HG03039 (cell line): ENCODE data around the gene LARGE1.

ENCODE experiments used
- ATAC-seq: cut with Tn5 transposase; IDR thresholded peaks from one replicate; pipeline ENCODE4 v1.9.1; 2021; ENCODE audit warnings: mild to moderate bottlenecking, moderate library complexity; ENCODE audit not compliant: unreplicated experiment

The LARGE1 gene

DNA sequence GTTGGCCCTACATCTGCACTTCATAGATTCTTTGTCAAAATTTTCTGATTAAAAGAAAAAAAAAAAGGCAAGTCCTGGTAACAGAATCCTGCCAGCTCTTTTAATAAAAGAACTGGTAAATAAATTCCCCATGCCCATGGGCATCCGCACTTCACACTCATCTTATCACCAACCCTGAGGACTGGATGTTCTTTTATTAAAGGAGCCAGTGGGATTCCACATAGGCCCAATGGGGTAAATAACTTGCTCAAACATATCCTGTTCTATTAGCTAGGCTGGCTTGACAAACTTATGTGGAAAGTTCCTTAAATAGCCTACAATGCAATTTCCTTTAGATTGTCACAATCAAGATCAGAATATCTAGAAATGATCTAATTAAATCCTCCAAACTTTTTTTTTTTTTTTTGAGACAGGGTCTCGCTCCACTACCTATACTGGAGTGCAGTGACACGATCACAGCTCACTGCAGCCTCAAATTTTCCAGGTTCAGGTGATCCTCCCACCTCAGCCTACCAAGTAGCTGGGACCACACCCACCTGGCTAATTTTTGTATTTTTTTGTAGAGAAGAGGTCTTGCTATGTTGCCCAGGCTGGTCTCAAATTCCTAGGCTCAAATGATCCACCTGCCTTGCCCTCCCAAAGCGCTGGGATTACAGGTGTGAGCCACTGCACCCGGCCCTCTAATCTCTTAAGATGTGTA is 380.9 kb downstream of the LARGE1 start:
- ATAC-seq, result no peak

DNA sequence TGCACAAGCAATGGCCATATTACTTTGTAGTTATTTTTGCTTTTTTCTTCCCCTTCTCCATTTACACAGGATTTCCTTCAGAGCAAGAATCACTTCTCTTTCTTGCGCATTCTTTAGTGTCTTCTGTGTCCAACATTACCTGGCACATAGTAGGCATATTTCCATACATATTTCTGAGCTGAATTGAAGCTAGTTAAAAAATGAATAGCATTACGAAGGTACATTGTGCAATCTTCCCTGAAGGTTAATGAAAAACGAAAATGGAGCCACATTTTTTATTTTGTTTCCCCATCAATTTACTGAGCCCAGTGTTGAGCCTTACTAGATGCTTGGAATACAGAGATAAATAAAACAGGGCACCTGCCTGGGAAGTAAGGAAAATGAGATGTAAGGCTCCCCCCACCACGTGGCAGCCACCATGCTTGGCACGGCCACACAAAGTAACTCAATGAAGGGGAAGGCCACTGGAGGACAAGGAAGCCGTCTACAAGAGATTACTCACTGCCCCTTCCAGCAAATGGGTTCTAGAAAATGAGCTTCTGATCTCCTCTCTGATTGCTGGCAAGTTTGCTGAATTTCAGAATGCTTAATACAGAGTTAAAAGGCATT is 381.9 kb downstream of the LARGE1 start:
- no peak for ATAC-seq

DNA sequence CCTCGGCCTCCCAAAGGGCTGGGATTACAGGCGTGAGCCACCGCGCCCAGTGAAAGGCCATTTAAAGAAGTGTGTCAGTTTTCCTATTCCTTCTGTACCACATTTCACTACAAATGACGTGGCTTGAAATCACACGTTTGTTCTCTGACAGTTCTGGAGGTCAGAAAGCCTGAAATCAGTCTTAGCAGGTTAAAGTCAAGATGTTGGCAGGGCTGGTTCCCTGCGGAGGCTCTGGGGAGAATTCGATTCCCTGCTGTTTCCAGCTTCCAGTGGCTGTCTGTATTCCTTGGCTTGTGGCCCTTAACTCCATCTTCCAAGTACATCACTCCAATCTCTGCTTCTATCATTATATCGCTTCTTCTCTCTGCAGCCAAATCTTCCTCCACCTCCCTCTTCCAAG is 383.2 kb downstream of the LARGE1 start:
- ATAC-seq, result no peak

DNA sequence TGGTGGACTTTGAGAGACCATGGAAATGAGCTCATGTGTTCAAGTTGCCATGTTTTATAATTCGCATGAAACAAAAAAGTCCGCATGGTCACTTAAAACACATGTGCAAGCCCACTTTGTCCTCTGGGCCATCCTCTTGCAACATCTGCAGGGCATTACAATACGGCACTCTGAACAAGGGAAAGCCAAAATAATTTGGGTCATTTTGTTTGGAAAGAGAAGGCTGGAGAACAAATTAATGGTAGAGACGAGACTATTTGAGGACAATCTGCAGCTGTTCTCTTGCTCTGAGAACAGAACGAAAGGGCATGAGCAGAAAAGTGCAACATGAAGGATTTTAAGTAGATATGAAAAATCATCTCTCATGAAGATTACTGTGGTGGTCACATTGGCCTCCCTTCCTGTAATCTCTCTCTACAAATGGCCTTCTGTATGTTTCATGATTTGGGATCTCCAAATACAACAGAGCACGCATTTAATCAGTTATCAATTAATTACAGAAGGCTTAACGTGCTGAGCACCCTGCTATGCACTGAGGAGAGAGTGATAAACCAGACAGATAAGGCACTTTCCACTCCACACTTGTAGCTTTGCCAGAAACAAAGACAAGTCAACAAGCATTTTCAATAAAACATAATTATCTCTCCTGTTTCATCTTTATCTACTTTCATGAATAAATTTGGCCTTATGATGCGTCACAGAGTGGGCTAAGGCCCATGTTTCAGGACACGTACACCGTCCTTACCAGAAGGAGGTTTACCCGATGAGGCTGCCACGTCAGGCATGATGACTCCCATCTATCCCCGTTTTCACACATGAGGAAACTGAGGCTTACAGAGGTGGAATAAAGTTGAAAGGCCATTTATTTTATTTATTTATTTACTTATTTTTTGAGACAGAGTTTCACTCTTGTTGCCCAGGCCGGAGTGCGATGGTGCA is 384.1 kb downstream of the LARGE1 start:
- ATAC-seq, result no peak

DNA sequence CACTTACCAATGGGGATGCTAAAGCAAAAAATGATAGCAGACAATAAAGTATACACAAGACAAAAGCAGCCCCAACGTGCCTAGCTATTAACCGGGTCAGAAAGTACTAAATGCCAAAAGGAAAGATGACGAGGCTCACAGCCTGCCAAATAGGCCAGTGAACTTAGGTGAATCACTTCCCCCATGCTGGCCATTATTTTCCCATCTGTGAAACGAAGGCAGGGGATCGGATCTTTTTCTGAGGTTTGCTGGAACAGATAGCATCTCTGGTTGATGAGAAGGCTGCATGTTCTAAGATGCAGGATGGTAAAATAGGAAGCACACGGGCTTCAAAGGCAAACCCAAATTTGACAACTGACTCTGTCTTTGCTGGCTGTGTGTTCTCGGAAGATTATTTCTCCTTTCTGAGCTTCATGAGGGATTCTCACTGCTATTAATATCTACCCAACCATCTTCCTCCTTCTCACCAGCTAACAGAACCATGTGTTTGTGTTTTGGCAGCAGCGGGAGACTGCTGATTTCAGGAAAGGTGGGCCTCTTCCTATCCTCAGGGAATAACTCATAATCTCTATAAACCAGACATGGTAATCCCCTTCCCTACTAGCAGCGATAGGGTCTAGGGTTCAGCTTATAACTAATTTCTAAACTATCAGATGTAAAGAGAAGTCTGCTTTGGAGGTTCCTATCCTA is 390.7 kb downstream of the LARGE1 start:
- no peak for ATAC-seq

DNA sequence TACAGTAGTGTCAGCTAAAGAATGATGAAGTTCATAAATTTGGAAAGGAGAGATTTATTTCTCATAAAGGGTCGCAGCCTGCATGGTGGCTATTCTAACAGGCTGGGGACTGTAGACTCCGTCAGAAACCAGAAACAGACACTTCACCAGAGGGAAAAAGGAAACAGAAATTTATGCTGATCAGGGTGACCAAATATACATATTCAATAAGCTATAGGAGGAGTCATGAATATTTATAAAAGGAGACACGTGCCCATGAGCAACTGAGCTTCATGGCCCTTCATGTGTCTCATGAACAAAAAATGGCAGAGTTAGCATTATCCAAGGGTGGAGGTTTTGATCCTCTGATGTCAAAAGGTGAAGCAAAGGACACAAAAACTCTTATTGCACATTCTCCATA is 392.1 kb downstream of the LARGE1 start:
- ATAC-seq, result no peak

DNA sequence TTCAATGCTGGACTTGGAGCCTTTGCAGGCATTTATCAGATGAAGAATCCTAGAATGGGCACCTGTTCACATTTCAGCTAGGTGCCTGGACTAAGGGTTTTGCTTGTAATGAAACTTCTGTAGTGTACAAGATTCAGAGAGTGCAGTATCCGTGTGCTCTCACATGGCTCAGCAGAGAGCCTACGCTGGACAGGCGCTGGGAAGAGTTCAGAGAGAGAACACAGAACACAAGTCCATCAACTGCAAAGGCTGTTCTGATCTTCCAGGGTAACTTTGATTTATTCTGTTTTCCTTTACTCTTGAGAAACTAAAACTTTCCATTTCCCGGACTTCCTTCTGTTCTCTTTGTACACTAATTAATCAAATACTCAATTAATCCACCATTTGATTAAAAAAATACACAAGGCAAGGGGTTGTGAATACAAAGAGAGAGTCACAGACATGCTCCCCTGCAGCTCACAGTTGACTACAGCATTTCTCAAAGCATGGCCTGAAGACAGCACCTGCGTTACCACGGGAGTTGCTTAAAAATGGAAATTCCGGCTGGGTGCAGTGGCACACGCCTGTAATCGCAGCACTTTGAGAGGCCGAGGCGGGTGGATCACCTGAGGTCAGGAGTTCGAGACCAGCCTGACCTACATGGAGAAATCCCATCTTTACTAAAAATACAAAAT is 393.7 kb downstream of the LARGE1 start:
- ATAC-seq, result no peak

DNA sequence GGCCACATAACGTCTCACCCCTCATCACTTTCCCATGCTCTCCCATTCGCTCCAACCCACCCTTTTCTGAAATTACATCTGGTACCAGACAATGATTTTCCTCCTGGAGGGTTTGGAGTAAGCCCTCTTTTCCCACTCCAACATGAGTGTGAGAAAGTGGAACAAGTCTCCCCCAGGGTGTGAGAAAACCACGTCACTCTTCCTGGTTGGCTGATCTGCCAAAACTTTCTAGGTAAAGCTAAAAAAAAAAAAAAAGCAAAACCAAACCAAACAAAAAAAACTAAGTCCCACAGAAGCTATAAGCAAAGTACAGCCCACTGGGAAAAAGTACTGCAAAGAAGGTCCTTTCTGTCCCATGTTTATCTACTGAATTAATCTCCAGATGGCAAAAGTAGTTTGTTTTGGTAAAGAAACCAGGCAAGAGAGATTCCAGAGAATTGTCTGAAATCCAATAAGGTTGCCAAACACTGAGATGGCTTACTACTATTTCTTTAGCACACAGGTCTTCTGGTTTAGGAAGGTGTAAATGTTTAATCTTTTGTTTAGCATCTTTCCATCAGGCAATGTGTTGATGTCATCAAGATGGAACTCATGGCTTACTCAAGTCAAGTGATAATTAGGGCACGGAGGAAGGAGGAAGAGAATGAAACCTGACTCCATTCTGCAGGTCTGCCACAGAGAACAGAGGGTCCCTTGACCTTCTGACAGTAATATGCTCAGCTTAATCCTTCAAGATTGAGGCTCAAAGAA is 395.6 kb downstream of the LARGE1 start:
- no peak for ATAC-seq

DNA sequence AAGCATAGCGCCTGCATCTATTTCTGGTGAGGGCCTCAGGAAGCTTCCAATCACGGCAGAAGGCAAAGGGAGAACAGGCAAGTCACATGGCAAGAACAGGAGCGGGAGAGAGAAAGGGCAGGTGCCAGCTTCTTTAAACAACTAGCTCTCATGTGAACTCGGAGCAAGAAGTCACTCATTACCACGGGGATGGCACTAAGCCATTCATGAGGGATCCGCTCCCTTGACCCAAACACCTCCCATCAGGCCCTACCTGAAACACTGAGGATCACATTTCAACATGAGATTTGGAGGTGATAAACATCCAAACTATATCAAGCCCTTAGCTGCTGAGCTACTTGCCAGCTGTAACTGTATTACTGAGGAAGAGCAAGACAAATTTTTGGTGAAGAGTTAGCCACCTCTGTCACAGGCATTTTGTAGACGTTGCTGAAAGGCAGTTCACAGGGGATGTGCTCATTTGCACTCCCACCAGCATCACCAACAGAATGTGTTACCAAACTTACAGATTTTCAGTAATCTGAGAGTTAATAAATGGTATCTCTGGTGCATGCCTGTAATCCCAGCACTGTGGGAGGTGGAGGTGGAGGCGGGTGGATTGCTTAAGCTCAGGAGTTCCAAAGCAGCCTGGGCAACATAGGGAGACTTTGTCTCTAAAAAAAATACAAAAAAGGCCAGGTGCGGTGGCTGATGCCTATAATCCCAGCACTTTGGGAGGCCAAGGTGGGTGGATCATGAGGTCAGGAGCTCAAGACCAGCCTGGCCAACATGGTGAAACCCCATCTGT is 398.2 kb downstream of the LARGE1 start:
- no peak for ATAC-seq

DNA sequence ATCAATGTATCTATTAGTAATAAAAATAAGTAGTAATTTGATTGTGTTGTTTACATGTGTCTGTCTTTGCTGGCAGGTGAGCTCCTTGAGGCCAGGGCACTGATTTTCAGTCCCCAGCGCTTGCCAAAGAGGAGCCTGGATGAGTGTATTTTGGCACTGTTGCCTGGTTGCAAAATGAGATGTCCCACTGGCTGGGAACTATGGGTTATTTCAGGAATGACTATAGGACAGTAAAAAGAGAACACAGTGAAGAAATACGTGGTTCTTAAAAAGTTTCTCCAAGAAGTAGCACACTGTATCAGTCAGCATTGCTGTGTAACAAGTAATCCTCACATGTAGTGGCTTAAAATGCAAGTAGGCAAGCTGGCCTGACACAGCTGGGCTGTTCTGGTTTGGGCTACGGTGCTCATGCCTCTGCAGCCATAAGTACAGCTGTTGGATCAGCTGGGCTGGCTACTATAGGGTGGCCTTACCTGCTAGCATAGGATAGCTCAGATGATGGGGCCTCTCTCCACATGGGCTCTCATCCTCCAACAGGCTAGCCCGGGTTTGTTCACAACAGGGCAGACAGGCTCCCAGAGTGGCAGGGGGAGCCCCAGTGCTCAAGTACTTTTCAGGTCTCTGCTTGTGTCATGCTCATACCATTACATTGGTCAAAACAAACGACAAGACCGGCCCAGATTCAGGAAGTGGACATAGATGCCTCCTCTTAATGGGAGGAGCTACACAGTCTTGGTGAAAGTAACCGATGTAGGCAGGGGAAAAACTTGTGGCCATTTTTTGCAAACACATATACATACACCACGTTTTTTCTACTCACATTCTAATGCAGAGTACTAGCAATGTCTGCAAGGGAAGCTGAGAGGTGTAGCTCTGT is 399.1 kb downstream of the LARGE1 start:
- ATAC-seq, result no peak

DNA sequence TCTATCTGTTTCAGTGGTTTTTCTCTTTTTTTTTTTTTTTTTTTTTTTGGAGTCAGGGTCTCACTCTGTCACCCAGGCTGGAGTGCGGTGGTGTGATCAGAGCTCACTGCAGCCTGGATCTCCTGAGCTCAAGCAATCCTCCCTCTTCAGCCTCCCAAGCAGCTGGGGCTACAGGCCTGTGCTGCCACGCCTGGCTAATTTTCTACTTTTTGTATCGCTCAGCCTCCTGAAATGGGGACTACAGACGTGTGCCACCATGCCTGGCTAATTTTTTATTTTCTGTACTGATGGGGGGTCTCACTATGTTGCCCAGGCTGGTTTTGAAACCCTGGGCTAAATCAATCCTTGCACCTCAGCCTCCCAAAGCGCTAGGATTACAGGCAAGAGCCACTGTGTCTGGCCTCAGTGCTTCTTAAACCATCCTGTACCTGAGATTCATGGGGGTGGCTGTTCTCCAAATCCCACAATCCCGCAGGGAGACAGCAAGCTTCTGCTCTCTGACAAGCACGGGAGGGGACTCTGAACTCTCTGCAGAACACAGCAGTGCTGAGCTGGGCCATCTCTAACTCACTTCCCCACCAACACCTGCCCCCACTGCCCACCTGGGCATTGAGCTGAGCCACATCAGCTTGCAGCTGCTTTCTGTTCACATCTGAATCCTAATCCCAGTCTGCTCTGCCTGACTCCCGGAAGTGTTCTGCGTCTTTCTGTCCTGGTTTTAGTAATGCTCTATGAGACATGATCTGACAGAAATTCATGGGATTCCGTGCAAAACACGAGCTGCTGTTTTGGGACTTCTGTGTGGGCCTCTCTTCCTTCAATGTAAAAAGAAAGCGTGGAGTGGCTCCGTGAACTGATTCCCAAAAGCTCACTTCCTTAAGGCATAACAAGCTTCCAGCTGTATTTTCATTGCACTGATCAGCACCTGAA is 400.0 kb downstream of the LARGE1 start:
- ATAC-seq, result no peak

DNA sequence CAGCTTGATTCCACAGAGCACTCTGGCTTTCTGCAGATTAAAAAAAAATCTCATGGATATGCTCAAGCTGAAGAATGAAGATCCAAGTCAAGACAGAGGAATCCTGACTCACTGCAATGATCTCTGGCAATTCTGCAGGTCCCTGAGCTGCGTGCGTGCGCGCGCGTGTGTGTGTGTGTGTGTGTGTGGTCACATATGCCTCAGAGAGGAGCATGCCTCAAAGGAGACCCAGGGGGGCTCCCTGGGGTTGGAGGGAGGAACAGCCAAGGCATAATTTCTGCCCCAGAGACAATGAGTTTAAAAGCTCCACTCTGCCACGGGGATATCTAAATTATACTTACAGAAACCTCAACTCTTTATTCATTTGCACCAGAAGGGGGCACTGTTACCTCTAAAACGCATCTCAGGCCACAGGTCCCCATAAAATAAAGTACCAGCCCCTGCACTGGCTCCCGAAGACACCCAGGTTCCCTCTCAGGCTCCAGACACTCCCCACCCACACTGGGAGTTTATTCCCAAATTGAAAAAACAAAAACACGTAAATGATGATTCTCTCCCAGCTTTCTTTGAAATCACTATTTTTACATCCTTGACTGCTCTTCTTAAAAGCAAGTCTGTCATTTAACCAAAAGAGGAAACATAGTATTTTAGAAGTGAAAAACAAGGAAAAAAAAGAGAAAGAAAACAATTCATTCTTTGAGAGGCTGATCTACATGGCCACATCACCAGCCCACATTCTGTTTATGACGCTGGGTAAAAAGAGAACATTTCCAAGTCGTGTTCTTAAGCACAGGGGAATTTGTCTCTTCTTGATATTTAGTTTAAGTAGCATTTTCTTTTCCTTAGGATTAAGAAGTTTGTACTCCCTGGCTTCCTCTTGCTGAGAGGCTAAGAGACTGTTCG is 401.0 kb downstream of the LARGE1 start:
- no peak for ATAC-seq

DNA sequence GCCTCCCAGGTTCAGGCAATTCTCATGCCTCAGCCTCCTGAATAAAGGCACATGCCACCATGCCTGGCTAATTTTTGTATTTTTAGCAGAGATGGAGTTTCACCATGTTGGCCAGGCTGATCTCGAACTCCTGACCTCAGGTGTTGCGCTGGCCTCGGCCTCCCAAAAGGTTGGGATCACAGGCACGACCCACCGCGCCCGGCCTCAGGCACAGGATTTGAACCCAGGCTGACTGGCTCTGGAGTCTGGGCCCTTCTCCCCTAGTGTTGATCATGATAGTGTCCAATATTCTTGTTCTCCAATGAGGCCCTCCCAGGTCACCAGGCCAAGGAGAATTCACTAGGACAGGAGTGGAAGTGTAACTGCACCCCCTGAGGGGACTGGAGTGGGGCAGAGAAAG is 401.9 kb downstream of the LARGE1 start:
- no peak for ATAC-seq

DNA sequence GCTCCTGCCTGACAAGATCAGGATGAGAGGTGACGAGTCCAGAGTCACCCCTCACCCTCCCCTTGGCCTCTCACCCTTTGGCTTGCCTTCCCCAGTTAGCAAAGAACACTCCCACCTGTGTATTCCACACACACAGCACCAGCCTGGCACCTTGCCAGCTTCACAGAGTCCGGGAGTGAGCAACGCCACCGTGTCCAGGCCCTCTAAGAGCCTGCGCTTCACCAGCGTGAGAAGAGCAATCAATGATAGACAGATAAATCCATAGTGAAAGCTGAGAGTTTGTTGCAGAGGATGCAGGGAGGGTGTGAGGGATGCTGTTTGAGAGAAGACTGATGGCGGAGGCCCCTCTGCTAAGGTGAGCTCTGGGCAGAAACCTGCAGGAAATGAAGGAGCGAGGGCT is 404.5 kb downstream of the LARGE1 start:
- no peak for ATAC-seq

DNA sequence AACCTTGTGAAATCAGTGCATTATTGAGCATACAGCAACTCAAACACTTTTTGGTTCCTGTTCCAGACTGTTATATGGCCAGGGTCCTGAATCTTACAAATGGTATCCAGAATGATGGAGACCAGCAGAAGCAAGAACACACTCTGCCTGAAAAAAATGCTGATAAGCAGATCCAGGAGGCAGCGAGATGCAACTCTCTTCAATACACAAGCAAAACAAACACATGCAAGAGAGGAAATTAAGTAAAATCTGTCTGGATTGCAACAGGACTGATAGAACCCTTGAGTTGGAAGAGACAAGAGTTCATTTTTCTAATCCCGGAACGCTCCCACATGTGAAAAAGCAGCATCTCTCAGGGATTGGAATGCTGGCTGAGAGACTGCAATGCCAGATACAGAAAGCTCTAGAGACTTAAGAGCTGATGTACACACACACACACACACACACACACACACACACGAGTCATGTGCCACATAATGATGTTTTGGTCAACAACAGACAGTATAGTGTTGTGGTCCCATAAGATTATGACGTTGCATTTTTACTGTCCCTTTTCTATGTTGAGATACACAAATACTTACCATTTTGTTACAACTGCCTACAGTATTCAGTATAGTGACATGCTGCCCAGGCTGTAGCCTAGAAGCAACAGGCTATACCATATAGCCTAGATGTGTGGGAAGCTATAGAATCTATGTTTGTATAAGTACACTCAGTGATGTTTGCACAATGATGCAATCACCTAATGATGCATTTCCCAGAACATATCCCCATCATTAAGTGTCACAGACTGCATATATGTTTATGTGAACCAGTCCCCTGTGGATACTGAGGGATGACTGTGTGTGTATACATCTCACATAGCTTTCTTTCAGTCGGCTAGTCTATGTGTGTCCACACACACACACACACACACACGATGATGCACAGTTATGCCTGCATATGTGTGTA is 406.6 kb downstream of the LARGE1 start:
- no peak for ATAC-seq
